Activated T-helper 1 cell treated with anti-CD3 and anti-CD28 coated beads, Interleukin-2, amount 50 U/mL, for 16 hours (primary cell): ENCODE results near the gene CDH13.

Source experiments
- DNase-seq, 2 donors: peaks; one replicate each; pipeline ENCODE4 v3.0.0-alpha.2; 2020; ENCODE audit warnings: low read depth in 1 of 2, low spot score in 1 of 2

Gene CDH13

GRCh38 chr16:82782715-82783251 is 156.0 kb downstream of the CDH13 start:
- DNase-seq, result no peak

GRCh38 chr16:82783933-82784572 is 157.3 kb downstream of the CDH13 start:
- DNase-seq, result no peak

GRCh38 chr16:82784573-82784968 is 157.8 kb downstream of the CDH13 start:
- no peak for DNase-seq

GRCh38 chr16:82788225-82788624 is 161.5 kb downstream of the CDH13 start:
- no peak for DNase-seq

GRCh38 chr16:82788919-82789318 is 162.2 kb downstream of the CDH13 start:
- DNase-seq, result no peak

- DNase-seq, result no peak
Measured at GRCh38 chr16:82792693-82793092, 165.9 kb downstream of the CDH13 start.

- DNase-seq, result no peak
Measured at GRCh38 chr16:82793528-82794245, 166.9 kb downstream of the CDH13 start.

- no peak for DNase-seq
Measured at GRCh38 chr16:82796047-82796446, 169.3 kb downstream of the CDH13 start.

- DNase-seq, result no peak
Measured at GRCh38 chr16:82801361-82801760, 174.6 kb downstream of the CDH13 start.

- DNase-seq, result no peak
Measured at GRCh38 chr16:82805866-82806265, 179.1 kb downstream of the CDH13 start.

GRCh38 chr16:82807311-82807710 is 180.5 kb downstream of the CDH13 start:
- DNase-seq, result no peak

GRCh38 chr16:82808036-82808435 is 181.3 kb downstream of the CDH13 start:
- no peak for DNase-seq

- no peak for DNase-seq
Measured at GRCh38 chr16:82810077-82810476, 183.3 kb downstream of the CDH13 start.

- no peak for DNase-seq
Measured at GRCh38 chr16:82814059-82814458, 187.3 kb downstream of the CDH13 start.

GRCh38 chr16:82819286-82819685 is 192.5 kb downstream of the CDH13 start:
- no peak for DNase-seq

- DNase-seq, result no peak
Measured at GRCh38 chr16:82820855-82821254, 194.1 kb downstream of the CDH13 start.

- no peak for DNase-seq
Measured at GRCh38 chr16:82824408-82824807, 197.6 kb downstream of the CDH13 start.

- no peak for DNase-seq
Measured at GRCh38 chr16:82829301-82829700, 202.5 kb downstream of the CDH13 start.

- DNase-seq, result no peak
Measured at GRCh38 chr16:82830944-82831343, 204.2 kb downstream of the CDH13 start.

GRCh38 chr16:82832821-82833220 is 206.1 kb downstream of the CDH13 start:
- no peak for DNase-seq

- no peak for DNase-seq
Measured at GRCh38 chr16:82833378-82833993, 206.7 kb downstream of the CDH13 start.

- DNase-seq, result no peak
Measured at GRCh38 chr16:82834151-82834815, 207.5 kb downstream of the CDH13 start.
